ENCODE measurements around the gene RNU2-1. TPM values are rescaled to one million over a fixed set of nuclear protein-coding genes. Genes with fewer than 3 reads are reported as not detected.
"Not testable (repeated sequence)": the region's sequence is repeated elsewhere in the genome, so short reads cannot be mapped to it uniquely, and the experiment has no call there.

The RNU2-1 gene
- polyA plus RNA-seq (2013, experiment 1 of 4): not detected
- not detected for polyA plus RNA-seq (2013, experiment 2 of 4)
- not detected for polyA plus RNA-seq (2013, experiment 3 of 4)
- polyA plus RNA-seq (2013, experiment 4 of 4): not detected

DNA sequence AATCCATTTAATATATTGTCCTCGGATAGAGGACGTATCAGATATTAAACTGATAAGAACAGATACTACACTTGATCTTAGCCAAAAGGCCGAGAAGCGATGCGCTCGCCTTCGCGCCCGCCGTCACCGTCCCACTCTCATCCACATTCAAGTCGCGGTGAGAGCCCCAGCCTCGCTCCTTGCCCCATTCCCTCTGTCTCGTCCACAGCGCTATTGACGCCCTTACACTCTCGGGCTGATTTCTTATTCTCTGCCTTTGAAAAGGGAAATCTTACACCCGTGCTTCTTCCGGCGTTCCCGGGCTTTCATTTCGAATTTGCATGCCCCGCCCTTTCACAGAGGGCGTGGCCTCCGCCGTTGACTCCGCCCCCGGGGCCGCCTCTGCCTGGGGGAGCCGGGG, at the start of gene RNU2-1:
Gene RNU2-1 (minus strand): TSS at position 101 of the 400 bp plus-strand sequence.
- no CpG with 5 or more reads among the region's 31 CpGs for WGBS, 2 experiments
- not testable (repeated sequence) for H3K4me3 ChIP-seq (ENCODE audit: insufficient read depth, low read depth, low read length); H3K4me1 ChIP-seq (ENCODE audit: control insufficient read depth, insufficient read depth, low read length); H3K27ac ChIP-seq (ENCODE audit: insufficient read depth, low read depth, low read length, poor library complexity, severe bottlenecking); H3K27me3 ChIP-seq (ENCODE audit: control insufficient read depth, insufficient read depth, low read length, poor library complexity, severe bottlenecking); H3K9me3 ChIP-seq (ENCODE audit: control insufficient read depth, low read length); H3K36me3 ChIP-seq (ENCODE audit: control insufficient read depth, insufficient read depth, low read length)

DNA sequence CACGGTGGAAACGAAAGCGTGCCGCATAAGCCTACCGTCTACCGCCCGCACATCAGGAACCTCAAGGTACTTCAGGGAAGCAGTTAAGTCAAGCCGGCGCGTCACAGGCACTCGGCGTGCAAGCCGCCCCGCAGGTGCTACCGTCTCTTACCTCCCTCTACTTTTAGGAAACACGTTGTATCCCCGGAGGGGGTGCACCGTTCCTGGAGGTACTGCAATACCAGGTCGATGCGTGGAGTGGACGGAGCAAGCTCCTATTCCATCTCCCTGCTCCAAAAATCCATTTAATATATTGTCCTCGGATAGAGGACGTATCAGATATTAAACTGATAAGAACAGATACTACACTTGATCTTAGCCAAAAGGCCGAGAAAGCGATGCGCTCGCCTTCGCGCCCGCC, 39.1 kb upstream of the RNU2-1 start:
- H3K27ac ChIP-seq (ENCODE audit: insufficient read depth, low read depth, low read length, poor library complexity, severe bottlenecking); H3K9me3 ChIP-seq (ENCODE audit: control insufficient read depth, low read length); H3K27me3 ChIP-seq (ENCODE audit: control insufficient read depth, insufficient read depth, low read length, poor library complexity, severe bottlenecking); H3K36me3 ChIP-seq (ENCODE audit: control insufficient read depth, insufficient read depth, low read length); H3K4me1 ChIP-seq (ENCODE audit: control insufficient read depth, insufficient read depth, low read length); H3K4me3 ChIP-seq (ENCODE audit: insufficient read depth, low read depth, low read length): not testable (repeated sequence)
- WGBS, 2 experiments: no CpG with 5 or more reads among the region's 30 CpGs

DNA sequence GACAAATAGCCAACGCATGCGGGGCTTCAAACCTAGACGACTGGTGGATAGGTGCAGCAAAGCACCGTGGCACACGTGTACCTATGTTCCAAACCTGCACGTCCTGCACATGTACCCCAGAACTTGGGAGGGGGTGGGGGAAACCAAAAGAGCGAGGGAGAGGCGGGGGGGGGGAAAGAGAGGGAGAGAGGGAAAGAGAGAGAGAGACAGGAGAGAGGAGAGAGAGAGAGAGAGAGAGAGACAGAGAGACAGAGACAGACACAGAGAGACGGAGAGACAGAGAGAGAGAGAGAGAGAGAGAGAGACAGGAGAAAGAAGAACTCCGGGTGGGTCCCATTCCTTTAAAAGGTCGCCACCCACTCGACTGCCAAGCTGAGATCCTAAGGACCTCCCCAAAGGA, 38.7 kb upstream of the RNU2-1 start:
- no CpG with 5 or more reads among the region's 12 CpGs for WGBS, 2 experiments
- H3K27me3 ChIP-seq (ENCODE audit: control insufficient read depth, insufficient read depth, low read length, poor library complexity, severe bottlenecking); H3K4me3 ChIP-seq (ENCODE audit: insufficient read depth, low read depth, low read length); H3K36me3 ChIP-seq (ENCODE audit: control insufficient read depth, insufficient read depth, low read length); H3K27ac ChIP-seq (ENCODE audit: insufficient read depth, low read depth, low read length, poor library complexity, severe bottlenecking); H3K4me1 ChIP-seq (ENCODE audit: control insufficient read depth, insufficient read depth, low read length); H3K9me3 ChIP-seq (ENCODE audit: control insufficient read depth, low read length): not testable (repeated sequence)

DNA sequence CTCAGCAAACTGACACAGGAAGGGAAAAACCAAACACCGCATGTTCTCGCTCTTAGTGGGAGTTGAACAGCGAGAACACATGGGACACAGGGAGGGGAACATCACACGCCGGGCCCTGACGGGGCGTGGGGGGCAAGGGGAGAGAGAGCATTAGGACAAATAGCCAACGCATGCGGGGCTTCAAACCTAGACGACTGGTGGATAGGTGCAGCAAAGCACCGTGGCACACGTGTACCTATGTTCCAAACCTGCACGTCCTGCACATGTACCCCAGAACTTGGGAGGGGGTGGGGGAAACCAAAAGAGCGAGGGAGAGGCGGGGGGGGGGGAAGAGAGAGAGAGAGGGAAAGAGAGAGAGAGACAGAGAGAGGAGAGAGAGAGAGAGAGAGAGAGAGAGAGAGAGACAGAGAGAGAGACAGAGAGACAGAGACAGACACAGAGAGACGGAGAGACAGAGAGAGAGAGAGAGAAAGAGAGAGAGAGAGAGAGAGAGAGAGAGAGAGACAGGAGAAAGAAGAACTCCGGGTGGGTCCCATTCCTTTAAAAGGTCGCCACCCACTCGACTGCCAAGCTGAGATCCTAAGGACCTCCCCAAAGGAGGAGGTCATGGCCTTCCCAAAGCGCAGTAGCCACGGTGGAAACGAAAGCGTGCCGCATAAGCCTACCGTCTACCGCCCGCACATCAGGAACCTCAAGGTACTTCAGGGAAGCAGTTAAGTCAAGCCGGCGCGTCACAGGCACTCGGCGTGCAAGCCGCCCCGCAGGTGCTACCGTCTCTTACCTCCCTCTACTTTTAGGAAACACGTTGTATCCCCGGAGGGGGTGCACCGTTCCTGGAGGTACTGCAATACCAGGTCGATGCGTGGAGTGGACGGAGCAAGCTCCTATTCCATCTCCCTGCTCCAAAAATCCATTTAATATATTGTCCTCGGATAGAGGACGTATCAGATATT, 37.1 kb upstream of the RNU2-1 start:
- H3K9me3 ChIP-seq (ENCODE audit: control insufficient read depth, low read length); H3K36me3 ChIP-seq (ENCODE audit: control insufficient read depth, insufficient read depth, low read length); H3K4me1 ChIP-seq (ENCODE audit: control insufficient read depth, insufficient read depth, low read length); H3K27me3 ChIP-seq (ENCODE audit: control insufficient read depth, insufficient read depth, low read length, poor library complexity, severe bottlenecking); H3K27ac ChIP-seq (ENCODE audit: insufficient read depth, low read depth, low read length, poor library complexity, severe bottlenecking); H3K4me3 ChIP-seq (ENCODE audit: insufficient read depth, low read depth, low read length): not testable (repeated sequence)
- WGBS, 2 experiments: no CpG with 5 or more reads among the region's 43 CpGs

DNA sequence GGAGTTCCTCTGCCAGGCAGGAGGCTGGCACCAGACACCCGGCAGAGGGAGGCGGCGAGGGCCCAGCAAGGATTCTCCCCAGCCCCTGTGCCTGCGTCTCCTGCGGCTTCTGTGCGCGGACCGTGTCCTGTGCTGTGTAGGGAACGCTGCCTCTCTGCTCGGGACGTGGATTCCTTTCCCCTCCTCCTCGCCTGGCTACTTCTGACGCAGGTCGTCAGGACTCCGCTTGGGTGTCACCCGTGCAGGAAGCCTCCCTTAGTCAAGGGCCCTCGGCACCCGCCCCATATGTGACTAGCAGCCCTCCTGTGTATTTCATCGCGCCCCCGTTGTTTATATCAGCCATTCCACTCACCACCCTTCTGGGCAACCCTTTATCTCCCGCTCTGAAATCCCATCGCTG, 12.7 kb upstream of the RNU2-1 start:
- 42 to 80% methylated on average over 7 to 10 of the region's 23 CpGs for WGBS, 2 experiments
- H3K4me1 ChIP-seq (ENCODE audit: control insufficient read depth, insufficient read depth, low read length); H3K27me3 ChIP-seq (ENCODE audit: control insufficient read depth, insufficient read depth, low read length, poor library complexity, severe bottlenecking); H3K9me3 ChIP-seq (ENCODE audit: control insufficient read depth, low read length); H3K4me3 ChIP-seq (ENCODE audit: insufficient read depth, low read depth, low read length); H3K27ac ChIP-seq (ENCODE audit: insufficient read depth, low read depth, low read length, poor library complexity, severe bottlenecking); H3K36me3 ChIP-seq (ENCODE audit: control insufficient read depth, insufficient read depth, low read length): not testable (repeated sequence)

DNA sequence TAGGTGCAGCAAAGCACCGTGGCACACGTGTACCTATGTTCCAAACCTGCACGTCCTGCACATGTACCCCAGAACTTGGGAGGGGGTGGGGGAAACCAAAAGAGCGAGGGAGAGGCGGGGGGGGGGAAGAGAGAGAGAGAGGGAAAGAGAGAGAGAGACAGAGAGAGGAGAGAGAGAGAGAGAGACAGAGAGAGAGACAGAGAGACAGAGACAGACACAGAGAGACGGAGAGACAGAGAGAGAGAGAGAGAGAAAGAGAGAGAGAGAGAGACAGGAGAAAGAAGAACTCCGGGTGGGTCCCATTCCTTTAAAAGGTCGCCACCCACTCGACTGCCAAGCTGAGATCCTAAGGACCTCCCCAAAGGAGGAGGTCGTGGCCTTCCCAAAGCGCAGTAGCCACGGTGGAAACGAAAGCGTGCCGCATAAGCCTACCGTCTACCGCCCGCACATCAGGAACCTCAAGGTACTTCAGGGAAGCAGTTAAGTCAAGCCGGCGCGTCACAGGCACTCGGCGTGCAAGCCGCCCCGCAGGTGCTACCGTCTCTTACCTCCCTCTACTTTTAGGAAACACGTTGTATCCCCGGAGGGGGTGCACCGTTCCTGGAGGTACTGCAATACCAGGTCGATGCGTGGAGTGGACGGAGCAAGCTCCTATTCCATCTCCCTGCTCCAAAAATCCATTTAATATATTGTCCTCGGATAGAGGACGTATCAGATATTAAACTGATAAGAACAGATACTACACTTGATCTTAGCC, 7.0 kb upstream of the RNU2-1 start:
- H3K36me3 ChIP-seq (ENCODE audit: control insufficient read depth, insufficient read depth, low read length); H3K27me3 ChIP-seq (ENCODE audit: control insufficient read depth, insufficient read depth, low read length, poor library complexity, severe bottlenecking); H3K4me3 ChIP-seq (ENCODE audit: insufficient read depth, low read depth, low read length); H3K9me3 ChIP-seq (ENCODE audit: control insufficient read depth, low read length); H3K4me1 ChIP-seq (ENCODE audit: control insufficient read depth, insufficient read depth, low read length); H3K27ac ChIP-seq (ENCODE audit: insufficient read depth, low read depth, low read length, poor library complexity, severe bottlenecking): not testable (repeated sequence)
- no CpG with 5 or more reads among the region's 34 CpGs for WGBS, 2 experiments

DNA sequence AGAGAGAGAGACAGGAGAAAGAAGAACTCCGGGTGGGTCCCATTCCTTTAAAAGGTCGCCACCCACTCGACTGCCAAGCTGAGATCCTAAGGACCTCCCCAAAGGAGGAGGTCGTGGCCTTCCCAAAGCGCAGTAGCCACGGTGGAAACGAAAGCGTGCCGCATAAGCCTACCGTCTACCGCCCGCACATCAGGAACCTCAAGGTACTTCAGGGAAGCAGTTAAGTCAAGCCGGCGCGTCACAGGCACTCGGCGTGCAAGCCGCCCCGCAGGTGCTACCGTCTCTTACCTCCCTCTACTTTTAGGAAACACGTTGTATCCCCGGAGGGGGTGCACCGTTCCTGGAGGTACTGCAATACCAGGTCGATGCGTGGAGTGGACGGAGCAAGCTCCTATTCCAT, 5.8 kb upstream of the RNU2-1 start:
- H3K9me3 ChIP-seq (ENCODE audit: control insufficient read depth, low read length); H3K27ac ChIP-seq (ENCODE audit: insufficient read depth, low read depth, low read length, poor library complexity, severe bottlenecking); H3K36me3 ChIP-seq (ENCODE audit: control insufficient read depth, insufficient read depth, low read length); H3K4me1 ChIP-seq (ENCODE audit: control insufficient read depth, insufficient read depth, low read length); H3K4me3 ChIP-seq (ENCODE audit: insufficient read depth, low read depth, low read length); H3K27me3 ChIP-seq (ENCODE audit: control insufficient read depth, insufficient read depth, low read length, poor library complexity, severe bottlenecking): not testable (repeated sequence)
- no CpG with 5 or more reads among the region's 26 CpGs for WGBS, 2 experiments

DNA sequence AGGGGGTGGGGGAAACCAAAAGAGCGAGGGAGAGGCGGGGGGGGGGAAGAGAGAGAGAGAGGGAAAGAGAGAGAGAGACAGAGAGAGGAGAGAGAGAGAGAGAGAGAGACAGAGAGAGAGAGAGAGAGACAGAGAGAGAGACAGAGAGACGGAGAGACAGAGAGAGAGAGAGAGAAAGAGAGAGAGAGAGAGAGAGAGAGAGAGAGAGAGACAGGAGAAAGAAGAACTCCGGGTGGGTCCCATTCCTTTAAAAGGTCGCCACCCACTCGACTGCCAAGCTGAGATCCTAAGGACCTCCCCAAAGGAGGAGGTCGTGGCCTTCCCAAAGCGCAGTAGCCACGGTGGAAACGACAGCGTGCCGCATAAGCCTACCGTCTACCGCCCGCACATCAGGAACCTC, 514 bp downstream of the RNU2-1 start:
- no CpG with 5 or more reads among the region's 15 CpGs for WGBS, 2 experiments
- not testable (repeated sequence) for H3K36me3 ChIP-seq (ENCODE audit: control insufficient read depth, insufficient read depth, low read length); H3K9me3 ChIP-seq (ENCODE audit: control insufficient read depth, low read length); H3K4me1 ChIP-seq (ENCODE audit: control insufficient read depth, insufficient read depth, low read length); H3K27ac ChIP-seq (ENCODE audit: insufficient read depth, low read depth, low read length, poor library complexity, severe bottlenecking); H3K27me3 ChIP-seq (ENCODE audit: control insufficient read depth, insufficient read depth, low read length, poor library complexity, severe bottlenecking); H3K4me3 ChIP-seq (ENCODE audit: insufficient read depth, low read depth, low read length)

DNA sequence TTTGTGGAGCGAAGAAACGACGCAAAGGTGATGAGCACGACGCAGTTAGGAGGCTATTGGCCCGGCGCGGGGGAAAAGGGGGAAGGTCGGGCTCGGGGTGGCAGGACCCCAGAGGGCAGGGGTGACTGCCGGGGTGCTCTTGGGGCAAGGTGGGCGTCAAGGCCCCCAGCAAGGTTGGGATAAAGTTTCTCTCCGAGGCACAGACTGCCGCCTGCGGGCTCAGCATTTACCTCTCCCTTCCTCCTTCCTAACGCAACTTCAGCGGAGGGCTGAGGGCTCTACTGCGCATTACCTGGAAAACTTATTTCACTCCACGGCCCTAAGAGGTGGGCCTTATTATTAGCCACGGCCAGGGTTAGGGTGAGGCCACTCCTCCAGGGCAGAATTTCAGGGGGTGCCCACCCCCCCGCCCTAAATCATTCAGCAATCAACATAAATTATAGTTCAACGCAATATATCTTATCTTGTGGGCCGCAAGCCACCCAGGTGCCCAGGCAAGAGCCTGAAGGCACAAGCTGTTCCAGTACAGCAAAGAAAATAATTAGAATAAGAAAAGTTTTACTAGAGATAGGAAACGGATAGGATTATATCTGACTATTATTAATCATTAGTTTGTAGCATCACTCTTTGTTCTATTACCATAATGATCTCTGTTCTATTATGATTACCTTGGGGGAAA, 1.6 kb downstream of the RNU2-1 start:
- not testable (repeated sequence) for H3K27me3 ChIP-seq (ENCODE audit: control insufficient read depth, insufficient read depth, low read length, poor library complexity, severe bottlenecking); H3K36me3 ChIP-seq (ENCODE audit: control insufficient read depth, insufficient read depth, low read length); H3K27ac ChIP-seq (ENCODE audit: insufficient read depth, low read depth, low read length, poor library complexity, severe bottlenecking); H3K9me3 ChIP-seq (ENCODE audit: control insufficient read depth, low read length); H3K4me3 ChIP-seq (ENCODE audit: insufficient read depth, low read depth, low read length); H3K4me1 ChIP-seq (ENCODE audit: control insufficient read depth, insufficient read depth, low read length)
- 96% methylated on average over 12 to 13 of the region's 24 CpGs for WGBS, 2 experiments
